GM19372 (cell line): Measurements from ENCODE around the gene FYTTD1.

ENCODE experiments used
- ATAC-seq: cut with Tn5 transposase; IDR thresholded peaks from one replicate; pipeline ENCODE4 v1.9.1; 2021; ENCODE audit warnings: mild to moderate bottlenecking, low read depth, moderate library complexity; ENCODE audit not compliant: unreplicated experiment

FYTTD1 gene

GRCh38 chr3:197829397-197830045 lies 79.8 kb downstream of the FYTTD1 start:
- no peak for ATAC-seq

- no peak for ATAC-seq
These were observed 80.8 kb downstream of the FYTTD1 start for GRCh38 chr3:197830308-197830966.

- ATAC-seq: no peak
These were observed 81.3 kb downstream of the FYTTD1 start for GRCh38 chr3:197830967-197831313.

DNA sequence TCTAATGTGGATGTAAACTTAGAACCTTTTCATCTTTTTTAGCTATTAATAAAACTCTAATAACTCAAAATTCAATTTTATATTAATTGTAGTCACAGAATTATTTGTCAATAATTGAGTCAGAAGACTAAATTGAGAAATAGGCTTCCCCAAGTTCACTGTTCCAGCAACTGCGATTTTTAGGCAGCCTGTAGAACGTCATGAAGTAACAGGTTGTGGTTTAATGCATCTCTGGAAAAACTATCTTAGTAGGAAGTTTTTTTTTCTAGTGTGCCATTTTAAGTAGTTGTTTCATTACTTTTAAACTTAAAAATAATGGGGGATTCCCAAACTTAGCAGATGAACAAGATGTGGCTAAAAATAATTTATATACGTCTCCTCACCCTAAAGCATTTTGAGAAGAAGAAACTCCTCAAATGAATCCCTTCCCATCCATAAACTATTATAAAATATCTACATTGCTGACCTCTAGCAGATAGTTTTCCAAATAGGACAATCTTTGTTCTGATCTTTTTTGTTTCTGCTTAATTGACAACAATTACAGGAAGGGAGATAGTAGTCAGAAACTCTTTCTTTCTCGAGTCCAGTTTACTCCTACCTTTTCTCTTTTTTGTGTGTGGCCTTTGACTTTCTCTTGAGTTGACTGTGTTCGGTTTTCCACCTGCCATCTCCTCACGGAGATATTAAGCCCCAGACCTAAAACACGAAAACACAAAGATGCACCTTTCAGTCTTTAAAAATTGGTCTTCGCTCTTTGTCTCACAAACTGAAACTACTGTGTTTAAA lies 84.4 kb downstream of the FYTTD1 start:
- ATAC-seq: no peak

DNA sequence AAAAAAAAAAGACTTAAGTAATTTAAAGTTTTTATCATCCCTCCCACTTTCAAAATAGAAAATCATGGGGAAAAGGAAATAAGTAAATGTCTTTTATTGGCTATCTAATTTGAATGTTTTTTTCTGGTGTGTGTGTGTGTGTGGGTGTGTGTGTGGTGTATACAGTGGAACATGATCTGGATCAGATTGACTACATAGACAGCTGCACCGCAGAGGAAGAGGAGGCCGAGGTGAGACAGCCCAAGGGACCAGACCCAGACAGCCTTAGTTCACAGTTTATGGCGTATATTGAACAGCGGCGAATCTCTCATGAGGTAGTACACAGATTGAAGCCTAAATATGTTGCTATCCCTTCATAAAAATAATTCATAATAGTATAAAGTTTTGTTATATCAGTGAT lies 85.8 kb downstream of the FYTTD1 start:
- ATAC-seq: no peak

GRCh38 chr3:197836244-197836643 lies 86.6 kb downstream of the FYTTD1 start:
- no peak for ATAC-seq
